GM12892 (cell line): ENCODE results near the gene OTUB2.

Experiments used
- POLR2A ChIP-seq: IDR thresholded peaks from 2 replicates; pipeline ENCODE4 v1.6.1; 2011; ENCODE audit warnings: low read depth, low read length, control low read depth
- TAF1 ChIP-seq: IDR thresholded peaks from 2 replicates; pipeline ENCODE4 v1.6.1; 2011; ENCODE audit warnings: low read depth, mild to moderate bottlenecking, control low read depth, low read length, borderline replicate concordance

DNA sequence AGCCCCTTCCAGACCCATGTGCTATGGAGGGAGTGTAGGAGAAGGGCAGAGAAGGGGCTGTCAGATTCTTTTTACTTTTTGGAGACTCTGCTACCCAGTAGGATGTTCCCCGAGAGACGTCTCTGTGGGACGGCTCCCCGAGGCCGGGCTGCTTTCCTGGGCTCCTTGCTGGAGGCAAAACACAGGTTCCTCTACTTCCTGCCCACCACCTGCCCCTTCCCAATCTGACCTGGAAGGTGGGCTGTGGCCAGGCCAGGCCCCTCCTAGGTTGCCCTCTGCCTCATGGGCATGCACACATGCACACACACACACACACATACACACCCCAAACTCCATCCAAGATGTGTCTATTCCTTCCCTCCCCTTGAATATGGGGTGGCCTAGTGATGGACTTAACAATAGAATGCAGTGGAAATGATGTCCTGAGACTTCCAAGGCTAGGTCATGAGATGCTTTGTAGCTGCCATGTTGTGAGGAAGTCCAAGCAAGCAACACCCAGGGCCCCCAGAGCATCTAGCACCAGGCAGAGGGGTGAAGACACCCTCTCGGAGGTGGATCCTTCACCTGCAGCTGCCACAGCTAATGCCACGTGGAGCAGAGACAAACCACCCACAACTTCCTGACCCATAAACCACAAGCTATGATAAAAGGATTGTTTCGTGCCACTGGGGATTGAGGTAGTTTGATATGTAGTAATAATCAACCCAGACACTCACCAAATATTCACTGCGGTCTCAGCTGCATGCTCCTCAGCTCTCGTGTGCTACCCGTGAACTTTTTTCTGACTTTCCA lies 48.2 kb upstream of the OTUB2 start:
- TF ChIP-seq POLR2A (no peak), TAF1 (no peak)
